ENCODE data around the gene SECISBP2L. TPM values are rescaled to one million over a fixed set of nuclear protein-coding genes. Genes with fewer than 3 reads are reported as not detected.
A peak's percentile ranks its signal among the peaks of the same experiment; 100 is the strongest.

The SECISBP2L gene
- total and polyA plus RNA-seq, 11 donors = 8.8 to 52.4 (median 36.8) TPM

DNA sequence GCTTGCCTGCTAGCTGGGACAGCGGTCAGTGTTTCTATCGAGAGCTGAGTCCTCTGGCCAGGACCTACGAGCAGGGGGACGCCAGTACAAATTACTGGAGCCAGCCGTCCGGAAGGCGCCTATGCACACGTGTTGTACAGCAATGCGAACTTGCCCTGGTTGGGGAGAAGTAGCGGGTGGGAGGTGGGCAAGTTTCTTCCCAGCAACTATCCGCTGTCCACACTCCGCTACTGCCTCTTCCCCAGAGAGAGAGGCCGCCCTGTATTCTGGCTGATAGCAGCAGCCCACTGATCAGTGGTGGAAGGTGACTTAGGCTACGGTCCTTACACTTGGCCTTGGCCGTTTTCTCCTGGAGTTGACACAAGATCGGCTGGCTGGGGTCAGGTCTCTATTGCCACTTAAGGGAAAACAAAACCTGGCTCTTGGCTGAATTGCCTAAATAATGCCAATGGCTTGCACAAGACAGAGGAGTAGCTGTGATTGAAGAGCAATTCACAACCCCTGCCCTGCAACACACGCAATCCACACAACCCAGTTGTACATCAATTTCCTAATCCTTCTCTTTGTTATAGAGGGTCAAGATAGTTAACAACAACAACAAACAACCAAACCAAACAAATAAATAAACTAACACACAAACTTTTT lies 69.7 kb downstream of the SECISBP2L start:
- WGBS, 4 donors = 81 to 93% (median 86%) methylated on average over 16 to 17 of the region's 17 CpGs
- ATAC-seq (peak in 1 of 4 donors; percentile 16), DNase-seq (no peak)
- TF ChIP-seq CTCF (IDR thresholded peaks at IDR 0.05) (no peak), POLR2A (IDR thresholded peaks at IDR 0.05) (no peak)
- Histone ChIP-seq H3K4me1 (peaks cover 0 to 13% (median 9%) of the 10 kb centered on the region in 12 donors), H3K4me3 (peak overlapping the region in 9 of 12 donors; percentile 54 to 78 (median 62)), H3K36me3 (no peaks in the 10 kb centered on the region), H3K9me3 (no peaks in the 10 kb centered on the region), H3K27ac (peak overlapping the region in 10 of 12 donors; percentile 33 to 86 (median 70)), H3K27me3 (no peaks in the 10 kb centered on the region)
- intact Hi-C loops (cut with DNase I) = no loop called here

GRCh38 chr15:48975472-48976419 lies 70.5 kb downstream of the SECISBP2L start:
- ATAC-seq (peak; percentile 60 to 99 (median 96)), DNase-seq (peak; percentile 76 to 91 (median 84))
- WGBS, 4 donors = 5 to 8% (median 5%) methylated on average over 28 to 53 of the region's 53 CpGs
- intact Hi-C loops (cut with DNase I) = loop anchor here in 1 of 10 donors (1.0 kb wide), 1 partner anchor 113 kb away; no protein-coding TSS in a partner anchor
- no peaks in the 10 kb centered on the region for H3K9me3 ChIP-seq
- H3K4me3 ChIP-seq = peak overlapping the region; percentile 21 to 78 (median 60)
- H3K27me3 ChIP-seq = no peaks in the 10 kb centered on the region
- H3K4me1 ChIP-seq = peaks cover 0 to 13% (median 9%) of the 10 kb centered on the region in 12 donors
- TF ChIP-seq CTCF (IDR thresholded peaks at IDR 0.05) (peak; percentile 83 to 99 (median 96)), POLR2A (IDR thresholded peaks at IDR 0.05) (no peak)
- H3K27ac ChIP-seq = peak overlapping the region; percentile 33 to 86 (median 70)
- H3K36me3 ChIP-seq = no peaks in the 10 kb centered on the region

- Histone ChIP-seq H3K27me3 (no peaks in the 10 kb centered on the region), H3K9me3 (no peaks in the 10 kb centered on the region), H3K36me3 (no peaks in the 10 kb centered on the region), H3K27ac (peak overlapping the region in 1 of 12 donors; percentile 70), H3K4me1 (peaks cover 0 to 13% (median 9%) of the 10 kb centered on the region in 12 donors), H3K4me3 (peak overlapping the region in 2 of 12 donors; percentile 59 to 64)
- WGBS, 4 donors = 47 to 72% (median 61%) methylated on average over 2 of the region's 2 CpGs
- TF ChIP-seq POLR2A (IDR thresholded peaks at IDR 0.05) = no peak
- TF ChIP-seq CTCF (IDR thresholded peaks at IDR 0.05) = peak in 1 of 12 donors; percentile 18
- no peak for DNase-seq
- intact Hi-C loops (cut with DNase I) = loop anchor here in 1 of 10 donors (1.0 kb wide), 1 partner anchor 113 kb away; no protein-coding TSS in a partner anchor
- ATAC-seq = no peak
Observed at GRCh38 chr15:48974882-48975281, 71.4 kb downstream of the SECISBP2L start.
